Neural crest cell (in vitro differentiated cells): ENCODE results near the gene FOXP1. TPM values are rescaled to one million over a fixed set of nuclear protein-coding genes. Genes with fewer than 3 reads are reported as not detected.

Source experiments
- DNase-seq: peaks from one replicate; pipeline ENCODE4 v3.0.0; 2021; ENCODE audit warnings: low read depth, mixed read lengths, low spot score
- H3K27ac Mint-ChIP-seq: one replicate; pipeline ENCODE4 v1.8.0; 2021; ENCODE audit warnings: mild to moderate bottlenecking, mixed read lengths; ENCODE audit not compliant: unreplicated experiment
- H3K27me3 Mint-ChIP-seq: 2 replicates; pipeline ENCODE4 v1.8.0; 2021; ENCODE audit warnings: low read depth, mild to moderate bottlenecking, mixed read lengths
- H3K36me3 Mint-ChIP-seq: 2 replicates; pipeline ENCODE4 v1.8.0; 2021; ENCODE audit warnings: low read depth, mild to moderate bottlenecking, mixed read lengths
- H3K4me1 Mint-ChIP-seq: 2 replicates; pipeline ENCODE4 v1.8.0; 2021; ENCODE audit warnings: mixed read lengths
- H3K4me3 Mint-ChIP-seq: one replicate; pipeline ENCODE4 v1.8.0; 2021; ENCODE audit warnings: mild to moderate bottlenecking, mixed read lengths
- H3K9me3 Mint-ChIP-seq: 2 replicates; pipeline ENCODE4 v1.8.0; 2021; ENCODE audit warnings: mixed read lengths
- total RNA-seq: library from RNA; stranded (reverse); gene quantifications from 2 replicates; pipeline ENCODE4 v1.2.1, GENCODE V29; 2021
- TF ChIP-seq, protein P1 (sequence below): fragments of 200-600 bp; sonication (generic); conservative IDR thresholded peaks from 2 replicates; pipeline ENCODE4 v1.5.0; 2021; ENCODE audit warnings: antibody characterized with exemption, mild to moderate bottlenecking

Gene FOXP1
- total RNA-seq, 1 donor from 2014 or later, result 22.8 TPM

DNA sequence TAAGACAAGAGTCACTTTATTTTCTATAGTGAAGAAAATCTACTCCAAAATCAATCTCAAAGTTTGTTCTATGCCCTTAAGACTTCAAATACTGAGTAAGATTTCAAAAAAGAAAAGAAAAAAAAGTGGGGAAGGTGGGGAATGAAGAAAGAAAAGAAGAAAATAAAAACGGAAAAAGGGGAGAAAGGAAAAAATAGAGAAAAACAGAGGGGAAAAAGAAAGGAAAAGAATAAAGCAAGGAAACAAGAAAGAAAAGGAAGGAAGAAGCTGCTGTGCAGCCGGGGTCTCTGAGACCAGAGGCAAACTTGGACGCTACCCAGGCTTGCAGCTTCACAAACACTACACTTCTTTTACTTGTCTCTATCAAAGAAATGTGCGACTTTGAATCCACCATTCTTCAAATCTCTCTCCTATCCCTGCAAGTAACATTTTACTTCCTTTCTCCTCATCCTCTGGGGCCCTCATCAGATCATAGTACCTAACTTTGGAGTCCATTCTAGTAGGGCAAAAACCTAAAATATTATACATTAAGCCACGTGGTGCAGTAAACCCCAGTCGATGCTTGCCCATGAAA lies 279.8 kb downstream of the FOXP1 start:
- peaks cover 59% of the 10 kb centered on the region for H3K4me1 Mint-ChIP-seq
- no peaks in the 10 kb centered on the region for H3K36me3 Mint-ChIP-seq
- TF ChIP-seq, protein P1, sequence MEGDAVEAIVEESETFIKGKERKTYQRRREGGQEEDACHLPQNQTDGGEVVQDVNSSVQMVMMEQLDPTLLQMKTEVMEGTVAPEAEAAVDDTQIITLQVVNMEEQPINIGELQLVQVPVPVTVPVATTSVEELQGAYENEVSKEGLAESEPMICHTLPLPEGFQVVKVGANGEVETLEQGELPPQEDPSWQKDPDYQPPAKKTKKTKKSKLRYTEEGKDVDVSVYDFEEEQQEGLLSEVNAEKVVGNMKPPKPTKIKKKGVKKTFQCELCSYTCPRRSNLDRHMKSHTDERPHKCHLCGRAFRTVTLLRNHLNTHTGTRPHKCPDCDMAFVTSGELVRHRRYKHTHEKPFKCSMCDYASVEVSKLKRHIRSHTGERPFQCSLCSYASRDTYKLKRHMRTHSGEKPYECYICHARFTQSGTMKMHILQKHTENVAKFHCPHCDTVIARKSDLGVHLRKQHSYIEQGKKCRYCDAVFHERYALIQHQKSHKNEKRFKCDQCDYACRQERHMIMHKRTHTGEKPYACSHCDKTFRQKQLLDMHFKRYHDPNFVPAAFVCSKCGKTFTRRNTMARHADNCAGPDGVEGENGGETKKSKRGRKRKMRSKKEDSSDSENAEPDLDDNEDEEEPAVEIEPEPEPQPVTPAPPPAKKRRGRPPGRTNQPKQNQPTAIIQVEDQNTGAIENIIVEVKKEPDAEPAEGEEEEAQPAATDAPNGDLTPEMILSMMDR, result no peak
- no peaks in the 10 kb centered on the region for H3K27me3 Mint-ChIP-seq
- no peak overlapping the region for H3K27ac Mint-ChIP-seq
- H3K9me3 Mint-ChIP-seq, result no peaks in the 10 kb centered on the region
- peak overlapping the region; percentile 36 for H3K4me3 Mint-ChIP-seq
- no peak for DNase-seq

DNA sequence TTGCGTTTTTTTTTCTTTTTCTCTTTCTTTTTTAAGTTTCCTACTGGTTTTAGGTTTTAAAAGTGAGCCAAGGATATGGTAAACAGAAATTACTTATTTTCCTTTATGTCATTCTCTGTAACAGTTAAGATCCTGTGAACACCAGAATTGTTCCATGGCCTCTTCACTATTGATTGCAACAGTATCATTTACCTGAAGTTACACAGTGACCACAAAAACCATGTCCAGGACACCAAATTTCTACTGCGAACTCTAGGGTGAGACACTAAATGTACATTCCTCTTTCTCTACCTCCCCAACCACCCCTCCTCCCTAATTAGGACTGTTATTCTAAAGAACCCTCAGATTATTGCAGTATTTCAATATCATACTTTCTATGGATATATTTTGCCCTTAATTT lies 280.9 kb downstream of the FOXP1 start:
- no peak overlapping the region for H3K27ac Mint-ChIP-seq
- DNase-seq, result no peak
- H3K27me3 Mint-ChIP-seq, result no peaks in the 10 kb centered on the region
- H3K4me1 Mint-ChIP-seq, result peaks cover 50% of the 10 kb centered on the region
- TF ChIP-seq, protein P1, result no peak
- no peaks in the 10 kb centered on the region for H3K9me3 Mint-ChIP-seq
- H3K4me3 Mint-ChIP-seq, result no peak overlapping the region
- H3K36me3 Mint-ChIP-seq, result no peaks in the 10 kb centered on the region

- H3K27me3 Mint-ChIP-seq, result no peaks in the 10 kb centered on the region
- no peak for DNase-seq
- H3K36me3 Mint-ChIP-seq, result no peaks in the 10 kb centered on the region
- H3K9me3 Mint-ChIP-seq, result no peaks in the 10 kb centered on the region
- no peak overlapping the region for H3K27ac Mint-ChIP-seq
- H3K4me1 Mint-ChIP-seq, result peaks cover 41% of the 10 kb centered on the region
- TF ChIP-seq, protein P1, result no peak
- H3K4me3 Mint-ChIP-seq, result no peak overlapping the region
These were observed 282.6 kb downstream of the FOXP1 start for GRCh38 chr3:71300951-71301393.

GRCh38 chr3:71299160-71299559 lies 284.4 kb downstream of the FOXP1 start:
- Mint-ChIP-seq H3K27me3 (no peaks in the 10 kb centered on the region), H3K27ac (no peak overlapping the region), H3K4me1 (peaks cover 23% of the 10 kb centered on the region), H3K9me3 (no peaks in the 10 kb centered on the region), H3K4me3 (no peak overlapping the region), H3K36me3 (peaks cover 4% of the 10 kb centered on the region)
- TF ChIP-seq, protein P1, result no peak
- DNase-seq, result no peak

GRCh38 chr3:71294919-71295318 lies 288.6 kb downstream of the FOXP1 start:
- H3K27ac Mint-ChIP-seq, result no peak overlapping the region
- peaks cover 4% of the 10 kb centered on the region for H3K36me3 Mint-ChIP-seq
- H3K4me1 Mint-ChIP-seq, result peaks cover 9% of the 10 kb centered on the region
- no peak for DNase-seq
- H3K9me3 Mint-ChIP-seq, result no peaks in the 10 kb centered on the region
- TF ChIP-seq, protein P1, result no peak
- no peak overlapping the region for H3K4me3 Mint-ChIP-seq
- H3K27me3 Mint-ChIP-seq, result no peaks in the 10 kb centered on the region
